ENCODE data around the gene EPC1. TPM values are rescaled to one million over a fixed set of nuclear protein-coding genes. Genes with fewer than 3 reads are reported as not detected.

EPC1 gene
- total RNA-seq, 1 experiment from 2014 or later, result 21.5 TPM

- no TSS peak for BruUV-seq (replicated peaks)
- Histone ChIP-seq H3K79me2 (ENCODE audit: low read depth) (no peaks in the 10 kb centered on the region), H3K27me3 (ENCODE audit: insufficient read depth, low read depth) (no peaks in the 10 kb centered on the region), H3F3A (ENCODE audit: insufficient read depth, low read depth) (peaks cover 3% of the 10 kb centered on the region; the same call in 1 of the 2 replicates), H3K9me2 (ENCODE audit: insufficient read depth) (no peaks in the 10 kb centered on the region), H3K36me3 (ENCODE audit: low read depth) (no peaks in the 10 kb centered on the region), H4K20me1 (ENCODE audit: insufficient read depth) (no peaks in the 10 kb centered on the region), H3K4me2 (no peak overlapping the region), H3K4me1 (replicated peaks; ENCODE audit: insufficient read depth) (peaks cover 6% of the 10 kb centered on the region), H3K27ac (no peak overlapping the region), H2AFZ (no peak overlapping the region), H3K9me3 (ENCODE audit: insufficient read depth, low read depth) (no peaks in the 10 kb centered on the region), H3K4me3 (no peak overlapping the region)
- DNase-seq, result no peak
- TF ChIP-seq, protein P1, sequence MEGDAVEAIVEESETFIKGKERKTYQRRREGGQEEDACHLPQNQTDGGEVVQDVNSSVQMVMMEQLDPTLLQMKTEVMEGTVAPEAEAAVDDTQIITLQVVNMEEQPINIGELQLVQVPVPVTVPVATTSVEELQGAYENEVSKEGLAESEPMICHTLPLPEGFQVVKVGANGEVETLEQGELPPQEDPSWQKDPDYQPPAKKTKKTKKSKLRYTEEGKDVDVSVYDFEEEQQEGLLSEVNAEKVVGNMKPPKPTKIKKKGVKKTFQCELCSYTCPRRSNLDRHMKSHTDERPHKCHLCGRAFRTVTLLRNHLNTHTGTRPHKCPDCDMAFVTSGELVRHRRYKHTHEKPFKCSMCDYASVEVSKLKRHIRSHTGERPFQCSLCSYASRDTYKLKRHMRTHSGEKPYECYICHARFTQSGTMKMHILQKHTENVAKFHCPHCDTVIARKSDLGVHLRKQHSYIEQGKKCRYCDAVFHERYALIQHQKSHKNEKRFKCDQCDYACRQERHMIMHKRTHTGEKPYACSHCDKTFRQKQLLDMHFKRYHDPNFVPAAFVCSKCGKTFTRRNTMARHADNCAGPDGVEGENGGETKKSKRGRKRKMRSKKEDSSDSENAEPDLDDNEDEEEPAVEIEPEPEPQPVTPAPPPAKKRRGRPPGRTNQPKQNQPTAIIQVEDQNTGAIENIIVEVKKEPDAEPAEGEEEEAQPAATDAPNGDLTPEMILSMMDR (conservative IDR thresholded peaks at IDR 0.05), result no peak
- no peak for TF ChIP-seq EZH2 (IDR thresholded peaks at IDR 0.05; ENCODE audit: low read depth)
- intact Hi-C loops (cut with micrococcal nuclease; ENCODE audit: unreplicated experiment), result no loop called here
- CTCF ChIA-PET, result no interaction called here
- POLR2A ChIA-PET (ENCODE audit: unreplicated experiment), result no interaction called here
These were observed 37.2 kb upstream of the EPC1 start for GRCh38 chr10:32384171-32384570.

- H3K9me2 ChIP-seq (ENCODE audit: insufficient read depth), result no peaks in the 10 kb centered on the region
- H2AFZ ChIP-seq, result no peak overlapping the region
- H3K79me2 ChIP-seq (ENCODE audit: low read depth), result peaks cover 11% of the 10 kb centered on the region; the same call in 1 of the 2 replicates
- H3K4me2 ChIP-seq, result no peak overlapping the region
- no peaks in the 10 kb centered on the region for H3K9me3 ChIP-seq (ENCODE audit: insufficient read depth, low read depth)
- POLR2A ChIA-PET (ENCODE audit: unreplicated experiment), result no interaction called here
- TF ChIP-seq, protein P1 (conservative IDR thresholded peaks at IDR 0.05), result no peak
- TF ChIP-seq EZH2 (IDR thresholded peaks at IDR 0.05; ENCODE audit: low read depth), result no peak
- H3F3A ChIP-seq (ENCODE audit: insufficient read depth, low read depth), result peaks cover 12% of the 10 kb centered on the region
- no peaks in the 10 kb centered on the region for H3K27me3 ChIP-seq (ENCODE audit: insufficient read depth, low read depth)
- CTCF ChIA-PET, result no interaction called here
- BruUV-seq (replicated peaks), result no TSS peak
- H3K27ac ChIP-seq, result no peak overlapping the region
- no peaks in the 10 kb centered on the region for H3K36me3 ChIP-seq (ENCODE audit: low read depth)
- no peak for DNase-seq
- H3K4me1 ChIP-seq (replicated peaks; ENCODE audit: insufficient read depth), result peaks cover 17% of the 10 kb centered on the region
- no peak overlapping the region for H3K4me3 ChIP-seq
- no peaks in the 10 kb centered on the region for H4K20me1 ChIP-seq (ENCODE audit: insufficient read depth)
- intact Hi-C loops (cut with micrococcal nuclease; ENCODE audit: unreplicated experiment), result no loop called here
These were observed 34.2 kb upstream of the EPC1 start for GRCh38 chr10:32381165-32381564.

- DNase-seq, result no peak
- Histone ChIP-seq H3K36me3 (ENCODE audit: low read depth) (no peaks in the 10 kb centered on the region), H3K9me2 (ENCODE audit: insufficient read depth) (no peaks in the 10 kb centered on the region), H3K27ac (peak overlapping the region; percentile 79; the same call in 1 of the 2 replicates), H3K4me1 (replicated peaks; ENCODE audit: insufficient read depth) (peaks cover 17% of the 10 kb centered on the region), H4K20me1 (ENCODE audit: insufficient read depth) (no peaks in the 10 kb centered on the region), H3K4me3 (peak overlapping the region; percentile 88; the same call in 1 of the 2 replicates), H3K79me2 (ENCODE audit: low read depth) (peaks cover 22% of the 10 kb centered on the region; the same call in 1 of the 2 replicates), H3K9me3 (ENCODE audit: insufficient read depth, low read depth) (no peaks in the 10 kb centered on the region), H3K27me3 (ENCODE audit: insufficient read depth, low read depth) (no peaks in the 10 kb centered on the region), H2AFZ (peak overlapping the region; percentile 92), H3F3A (ENCODE audit: insufficient read depth, low read depth) (peaks cover 12% of the 10 kb centered on the region), H3K4me2 (peak overlapping the region; percentile 97)
- ChIA-PET CTCF (no interaction called here), POLR2A (ENCODE audit: unreplicated experiment) (interaction anchor here (0.7 kb wide), 2 partner anchors 32 to 444 kb away, joined by 10 to 12 read pairs; no protein-coding TSS in a partner anchor)
- BruUV-seq (replicated peaks), result no TSS peak
- intact Hi-C loops (cut with micrococcal nuclease; ENCODE audit: unreplicated experiment), result loop anchor here (1.0 to 10.0 kb wide), 4 partner anchors 33 to 632 kb away; partner anchors contain the start of genes CCDC7, EPC1 and KIF5B
- TF ChIP-seq, protein P1 (conservative IDR thresholded peaks at IDR 0.05), result no peak
- no peak for TF ChIP-seq EZH2 (IDR thresholded peaks at IDR 0.05; ENCODE audit: low read depth)
These were observed 33.1 kb upstream of the EPC1 start for GRCh38 chr10:32379950-32380551.

All from PC-9 (cell line).